GM18951 (cell line): ENCODE measurements around the gene TRIM41.

Experiments used
- POLR2A ChIP-seq: IDR thresholded peaks from 4 replicates; pipeline ENCODE4 v1.6.1; 2011; ENCODE audit warnings: mild to moderate bottlenecking; ENCODE audit not compliant: insufficient read length, insufficient read depth; ENCODE audit errors: extremely low read depth
- in situ Hi-C: fragments of 300-500 bp; cut with MboI; formaldehyde crosslinking; loops from one replicate; pipeline ENCODE4 v1.12.0; 2022; ENCODE audit warnings: low sequenced_read_pairs, mixed read lengths, inconsistent platforms; ENCODE audit not compliant: unreplicated experiment

The TRIM41 gene

GRCh38 chr5:181222630-181223057 lies 437 bp upstream of the TRIM41 start:
- in situ Hi-C loops, result no loop called here
- TF ChIP-seq POLR2A, result no peak

- in situ Hi-C loops, result no loop called here
- no peak for TF ChIP-seq POLR2A
Measured at GRCh38 chr5:181223729-181224389, 778 bp downstream of the TRIM41 start.

DNA sequence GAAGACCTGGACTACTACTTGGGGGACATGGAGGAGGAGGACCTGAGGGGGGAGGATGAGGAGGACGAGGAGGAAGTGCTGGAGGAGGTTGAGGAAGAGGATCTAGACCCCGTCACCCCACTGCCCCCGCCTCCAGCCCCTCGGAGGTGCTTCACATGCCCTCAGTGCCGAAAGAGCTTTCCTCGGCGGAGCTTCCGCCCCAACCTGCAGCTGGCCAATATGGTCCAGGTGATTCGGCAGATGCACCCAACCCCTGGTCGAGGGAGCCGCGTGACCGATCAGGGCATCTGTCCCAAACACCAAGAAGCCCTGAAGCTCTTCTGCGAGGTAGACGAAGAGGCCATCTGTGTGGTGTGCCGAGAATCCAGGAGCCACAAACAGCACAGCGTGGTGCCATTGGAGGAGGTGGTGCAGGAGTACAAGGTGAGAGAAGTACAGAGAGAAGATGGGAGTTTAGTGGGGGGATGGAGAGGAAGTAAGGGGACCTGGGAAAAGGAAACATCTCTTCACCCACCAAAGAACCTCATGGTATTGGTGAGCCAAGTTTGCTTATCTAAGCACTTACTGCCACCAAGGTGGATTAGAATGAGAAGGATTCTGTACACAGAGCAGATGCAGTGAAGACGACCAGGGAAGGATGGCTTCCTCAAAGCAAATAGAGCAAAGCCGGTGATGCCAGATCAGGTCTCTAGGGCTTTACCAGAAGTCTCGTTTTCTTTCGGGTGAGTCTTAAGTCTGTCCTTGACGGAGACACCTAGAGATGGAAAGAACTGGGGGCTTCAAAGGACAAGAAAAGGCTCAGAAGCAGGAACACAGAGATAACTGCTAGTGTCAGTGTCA lies 1.5 kb downstream of the TRIM41 start:
- in situ Hi-C loops, result no loop called here
- no peak for TF ChIP-seq POLR2A

- TF ChIP-seq POLR2A, result no peak
- in situ Hi-C loops, result no loop called here
Measured at GRCh38 chr5:181229996-181230395, 6.9 kb downstream of the TRIM41 start.

GRCh38 chr5:181230551-181230950 lies 7.5 kb downstream of the TRIM41 start:
- no peak for TF ChIP-seq POLR2A
- in situ Hi-C loops, result no loop called here

DNA sequence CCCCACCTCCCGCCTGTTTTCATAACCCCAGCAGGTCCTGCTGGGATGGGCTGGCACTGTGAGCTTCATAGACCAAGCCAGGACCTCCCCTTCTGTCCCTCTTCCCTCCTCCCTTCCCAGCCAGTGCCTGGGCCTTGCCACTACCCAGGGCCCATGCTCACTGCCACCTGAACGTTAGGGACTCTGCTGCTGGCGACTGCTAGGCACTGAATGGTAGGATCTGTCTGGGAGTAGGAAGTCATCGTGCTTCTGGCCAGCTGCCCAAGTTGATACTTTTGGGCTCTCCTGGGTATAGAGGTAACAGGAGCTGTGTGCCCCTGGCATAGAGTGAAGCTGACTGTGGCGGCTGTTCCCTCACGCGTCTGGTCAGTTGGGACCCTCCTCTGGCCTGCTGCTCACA lies 8.4 kb downstream of the TRIM41 start:
- in situ Hi-C loops, result no loop called here
- TF ChIP-seq POLR2A, result no peak

GRCh38 chr5:181232593-181232992 lies 9.5 kb downstream of the TRIM41 start:
- no peak for TF ChIP-seq POLR2A
- in situ Hi-C loops, result no loop called here

GRCh38 chr5:181233088-181233800 lies 10.2 kb downstream of the TRIM41 start:
- no peak for TF ChIP-seq POLR2A
- in situ Hi-C loops, result no loop called here

- no peak for TF ChIP-seq POLR2A
- in situ Hi-C loops, result no loop called here
Measured at GRCh38 chr5:181233801-181234454, 10.8 kb downstream of the TRIM41 start.

DNA sequence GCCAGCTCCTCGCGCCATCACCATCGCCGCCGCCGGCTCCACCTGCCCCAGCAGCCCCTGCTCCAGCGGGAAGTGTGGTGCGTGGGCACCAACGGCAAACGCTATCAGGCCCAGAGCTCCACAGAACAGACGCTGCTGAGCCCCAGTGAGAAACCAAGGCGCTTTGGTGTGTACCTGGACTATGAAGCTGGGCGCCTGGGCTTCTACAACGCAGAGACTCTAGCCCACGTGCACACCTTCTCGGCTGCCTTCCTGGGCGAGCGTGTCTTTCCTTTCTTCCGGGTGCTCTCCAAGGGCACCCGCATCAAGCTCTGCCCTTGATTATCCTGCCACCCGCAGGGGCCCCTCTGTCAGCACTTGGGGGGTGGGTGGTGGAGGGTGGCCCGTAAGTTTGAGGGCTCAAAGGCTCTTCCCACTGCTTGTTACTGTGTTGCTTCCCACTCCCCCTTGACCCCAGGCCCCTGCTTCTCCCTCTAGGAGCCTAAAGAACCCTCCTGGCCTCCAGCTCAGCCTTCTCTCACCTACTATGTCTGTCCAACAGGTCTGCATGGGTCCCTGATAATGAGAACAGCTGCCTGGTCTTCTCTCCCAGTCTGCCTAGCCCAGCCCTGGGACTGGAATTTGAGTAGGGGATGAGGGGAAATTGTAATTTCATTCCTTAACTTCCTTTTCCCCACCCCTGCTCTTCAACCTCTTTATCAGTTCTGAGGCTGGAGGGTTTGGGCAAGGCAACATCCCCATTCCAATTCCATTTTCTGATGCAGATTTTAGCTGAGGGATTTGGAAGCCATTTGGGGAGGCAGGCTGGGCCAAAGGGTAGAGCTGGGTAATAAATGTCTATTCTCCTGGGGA lies 11.6 kb downstream of the TRIM41 start:
- in situ Hi-C loops, result no loop called here

GRCh38 chr5:181235323-181235688 lies 12.2 kb downstream of the TRIM41 start:
- in situ Hi-C loops, result no loop called here

More for the DNA sequence above, 11.6 kb downstream of the TRIM41 start:
- peak; percentile 48 for TF ChIP-seq POLR2A

GRCh38 chr5:181235689-181236366 lies 12.7 kb downstream of the TRIM41 start:
- in situ Hi-C loops, result no loop called here
- no peak for TF ChIP-seq POLR2A

More at GRCh38 chr5:181235323-181235688, 12.2 kb downstream of the TRIM41 start:
- no peak for TF ChIP-seq POLR2A
